Measurements from ENCODE around the gene SERPINA9. TPM values are rescaled to one million over a fixed set of nuclear protein-coding genes. Genes with fewer than 3 reads are reported as not detected.
A peak's percentile ranks its signal among the peaks of the same experiment; 100 is the strongest.
"Not testable (repeated sequence)": the region's sequence is repeated elsewhere in the genome, so short reads cannot be mapped to it uniquely, and the experiment has no call there.

SERPINA9 gene
- total RNA-seq, 2 donors from 2014 or later: not detected

DNA sequence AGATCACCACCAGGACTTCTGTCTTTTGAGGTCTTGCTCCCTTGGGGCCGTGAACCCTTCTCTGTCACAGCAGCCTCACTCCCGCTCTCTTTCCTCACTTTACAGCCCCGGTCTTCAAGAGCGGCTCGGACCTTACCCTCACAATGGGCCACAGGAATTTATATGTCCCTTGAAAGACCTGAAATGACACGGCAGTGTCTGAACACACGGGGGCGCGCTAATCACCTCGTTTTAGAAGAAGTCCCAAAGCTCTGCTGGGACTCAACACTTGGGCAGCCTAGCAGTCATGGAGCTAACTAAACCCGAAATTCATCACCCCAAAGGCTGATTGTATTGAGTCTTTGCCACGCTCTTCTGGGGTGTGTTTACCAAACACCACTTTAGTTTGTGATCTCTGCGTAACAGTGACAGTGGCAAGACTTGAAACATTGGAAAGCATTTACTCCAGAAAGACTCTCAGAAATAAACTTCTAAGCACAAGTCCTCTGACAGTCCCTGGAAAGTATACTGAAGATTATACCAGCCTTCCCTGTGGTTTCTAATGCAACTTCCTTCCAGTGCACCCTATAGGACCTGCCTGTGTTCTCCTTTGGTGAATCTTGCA lies 52.4 kb downstream of the SERPINA9 start:
- Histone ChIP-seq H3K4me1 (no peaks in the 10 kb centered on the region), H3K4me3 (no peak overlapping the region), H3K9me3 (no peaks in the 10 kb centered on the region), H3K27ac (no peak overlapping the region), H3K27me3 (no peaks in the 10 kb centered on the region), H3K36me3 (no peaks in the 10 kb centered on the region)
- TF ChIP-seq, protein P1, sequence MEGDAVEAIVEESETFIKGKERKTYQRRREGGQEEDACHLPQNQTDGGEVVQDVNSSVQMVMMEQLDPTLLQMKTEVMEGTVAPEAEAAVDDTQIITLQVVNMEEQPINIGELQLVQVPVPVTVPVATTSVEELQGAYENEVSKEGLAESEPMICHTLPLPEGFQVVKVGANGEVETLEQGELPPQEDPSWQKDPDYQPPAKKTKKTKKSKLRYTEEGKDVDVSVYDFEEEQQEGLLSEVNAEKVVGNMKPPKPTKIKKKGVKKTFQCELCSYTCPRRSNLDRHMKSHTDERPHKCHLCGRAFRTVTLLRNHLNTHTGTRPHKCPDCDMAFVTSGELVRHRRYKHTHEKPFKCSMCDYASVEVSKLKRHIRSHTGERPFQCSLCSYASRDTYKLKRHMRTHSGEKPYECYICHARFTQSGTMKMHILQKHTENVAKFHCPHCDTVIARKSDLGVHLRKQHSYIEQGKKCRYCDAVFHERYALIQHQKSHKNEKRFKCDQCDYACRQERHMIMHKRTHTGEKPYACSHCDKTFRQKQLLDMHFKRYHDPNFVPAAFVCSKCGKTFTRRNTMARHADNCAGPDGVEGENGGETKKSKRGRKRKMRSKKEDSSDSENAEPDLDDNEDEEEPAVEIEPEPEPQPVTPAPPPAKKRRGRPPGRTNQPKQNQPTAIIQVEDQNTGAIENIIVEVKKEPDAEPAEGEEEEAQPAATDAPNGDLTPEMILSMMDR (IDR thresholded peaks at IDR 0.05): peak; percentile 45 to 71
- DNase-seq (ENCODE audit: low spot score): peak; percentile 74

GRCh38 chr14:94421316-94421715 lies 54.7 kb downstream of the SERPINA9 start:
- no peak overlapping the region for H3K4me3 ChIP-seq
- no peak overlapping the region for H3K27ac ChIP-seq
- TF ChIP-seq, protein P1 (IDR thresholded peaks at IDR 0.05): no peak
- H3K9me3 ChIP-seq: no peaks in the 10 kb centered on the region
- no peaks in the 10 kb centered on the region for H3K27me3 ChIP-seq
- no peak for DNase-seq (ENCODE audit: low spot score)
- H3K36me3 ChIP-seq: no peaks in the 10 kb centered on the region
- no peaks in the 10 kb centered on the region for H3K4me1 ChIP-seq

DNA sequence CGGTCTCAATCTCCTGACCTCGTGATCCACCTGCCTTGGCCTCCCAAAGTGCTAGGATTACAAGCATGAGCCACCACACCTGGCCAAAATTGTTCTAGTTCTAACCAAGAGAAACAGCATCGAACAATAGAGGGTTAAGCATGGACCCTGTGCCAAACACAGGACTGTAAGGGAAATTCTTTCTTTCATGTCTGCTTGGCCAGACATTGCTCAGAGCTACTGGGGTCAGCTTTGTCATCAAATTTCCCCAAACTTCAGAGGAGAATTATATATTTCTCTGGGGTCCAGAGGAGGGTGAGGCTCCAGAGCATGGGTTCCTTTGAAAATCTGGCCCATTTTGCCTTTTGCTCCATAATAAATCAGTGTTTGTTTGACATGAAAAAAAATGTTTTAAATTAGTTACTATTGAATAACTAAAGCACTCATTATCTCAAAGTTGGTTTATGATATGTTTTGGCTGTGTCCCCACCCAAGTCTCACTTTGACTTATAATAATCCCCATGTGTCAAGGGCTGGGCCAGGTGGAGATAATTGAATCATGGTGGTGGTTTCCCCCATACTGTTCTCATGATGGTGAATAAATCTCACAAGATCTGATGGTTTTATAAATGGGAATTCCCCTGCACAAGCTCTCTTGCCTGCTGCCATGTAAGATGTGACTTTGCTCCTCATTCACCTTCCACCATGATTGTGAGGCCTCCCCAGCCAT lies 58.3 kb downstream of the SERPINA9 start:
- H3K27ac ChIP-seq, H3K4me1 ChIP-seq, H3K27me3 ChIP-seq: not testable (repeated sequence)

More for the DNA sequence above, 58.3 kb downstream of the SERPINA9 start:
- H3K9me3 ChIP-seq; H3K4me3 ChIP-seq; H3K36me3 ChIP-seq; DNase-seq (ENCODE audit: low spot score): not testable (repeated sequence)

Other genes with a start within 250 kb of the SERPINA9 start
- not detected for gene SERPINA10, start 182.9 kb downstream of the SERPINA9 start, total RNA-seq
- not detected for gene SERPINA6, start 152.9 kb downstream of the SERPINA9 start, total RNA-seq
- gene SERPINA2, start 109.5 kb downstream of the SERPINA9 start, total RNA-seq: not detected
- gene SERPINA1, start 87.6 kb downstream of the SERPINA9 start, total RNA-seq: 1 to 10 TPM; 2.4 to 8.8 TPM
- not detected for gene SERPINA11, start 23.4 kb downstream of the SERPINA9 start, total RNA-seq
- gene SERPINA12, start 33.3 kb upstream of the SERPINA9 start, total RNA-seq: not detected
- gene SERPINA4, start 85.2 kb upstream of the SERPINA9 start, total RNA-seq: not detected
- gene SERPINA5, start 105.2 kb upstream of the SERPINA9 start, total RNA-seq: 1 to 10 TPM; 3.3 to 7.7 TPM
- gene SERPINA3, start 136.2 kb upstream of the SERPINA9 start, total RNA-seq: 100 to 1,000 TPM in 1 of 2 donors, 10 to 100 TPM in 1; 57.2 to 330 TPM